Measurements from ENCODE around the gene NRDC.
"Not testable (repeated sequence)": the region's sequence is repeated elsewhere in the genome, so short reads cannot be mapped to it uniquely, and the experiment has no call there.

The NRDC gene

DNA sequence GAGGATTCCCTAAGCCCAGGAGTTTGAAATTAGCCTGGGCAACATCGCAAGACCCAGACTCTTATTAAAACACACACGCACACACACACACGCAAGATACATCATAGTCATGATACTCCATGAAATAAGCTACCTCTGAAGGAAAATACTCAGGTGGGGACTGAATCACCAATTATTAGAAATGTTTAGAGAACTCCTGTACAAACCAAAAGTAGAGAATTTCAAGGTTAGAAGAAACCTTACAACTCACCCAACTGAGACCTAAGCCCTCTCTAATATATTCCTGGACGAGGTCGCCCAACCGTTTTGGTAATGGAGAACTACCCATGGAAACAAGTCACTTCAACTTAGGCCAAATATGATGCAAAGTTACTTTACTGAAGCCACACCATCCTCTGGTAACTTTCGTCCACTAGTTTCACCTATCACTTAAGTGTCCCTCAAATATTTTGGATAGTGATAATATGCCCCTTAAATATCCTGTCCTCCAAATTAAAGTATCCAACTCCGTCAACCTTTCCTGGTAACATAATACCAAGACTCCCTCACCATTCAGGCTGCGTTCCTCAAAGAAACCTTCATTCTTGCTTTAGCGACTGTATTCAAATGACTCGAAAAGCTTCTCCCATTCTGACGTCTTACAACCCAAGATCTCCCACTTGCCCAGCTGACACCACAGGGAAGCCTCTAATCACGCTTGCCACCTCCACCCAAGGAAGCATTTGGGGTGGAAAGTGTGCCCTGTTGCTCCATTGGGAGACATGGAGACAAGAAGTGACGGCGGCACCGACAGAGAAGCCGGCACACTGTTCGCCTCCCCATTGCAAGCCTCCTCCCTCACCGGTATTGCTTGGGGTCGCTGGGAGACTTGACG lies 856 bp downstream of the NRDC start:
- peak; percentile 64 for FAIRE-seq
- TF ChIP-seq POLR2A (IDR thresholded peaks at IDR 0.05; ENCODE audit: low read depth, low read length) (no peak), POLR2AphosphoS5 (IDR thresholded peaks at IDR 0.05; ENCODE audit: low read depth, low read length) (no peak), TAF1 (IDR thresholded peaks at IDR 0.05; ENCODE audit: borderline replicate concordance, low read depth, low read length) (no peak)
- DNase-seq (ENCODE audit: insufficient read length) = no peak

- FAIRE-seq = no peak
- no peak for DNase-seq (ENCODE audit: insufficient read length)
- no peak for TF ChIP-seq TAF1 (IDR thresholded peaks at IDR 0.05; ENCODE audit: borderline replicate concordance, low read depth, low read length)
- TF ChIP-seq POLR2AphosphoS5 (IDR thresholded peaks at IDR 0.05; ENCODE audit: low read depth, low read length) = no peak
- no peak for TF ChIP-seq POLR2A (IDR thresholded peaks at IDR 0.05; ENCODE audit: low read depth, low read length)
These were observed 2.7 kb downstream of the NRDC start for GRCh38 chr1:51875836-51876235.

DNA sequence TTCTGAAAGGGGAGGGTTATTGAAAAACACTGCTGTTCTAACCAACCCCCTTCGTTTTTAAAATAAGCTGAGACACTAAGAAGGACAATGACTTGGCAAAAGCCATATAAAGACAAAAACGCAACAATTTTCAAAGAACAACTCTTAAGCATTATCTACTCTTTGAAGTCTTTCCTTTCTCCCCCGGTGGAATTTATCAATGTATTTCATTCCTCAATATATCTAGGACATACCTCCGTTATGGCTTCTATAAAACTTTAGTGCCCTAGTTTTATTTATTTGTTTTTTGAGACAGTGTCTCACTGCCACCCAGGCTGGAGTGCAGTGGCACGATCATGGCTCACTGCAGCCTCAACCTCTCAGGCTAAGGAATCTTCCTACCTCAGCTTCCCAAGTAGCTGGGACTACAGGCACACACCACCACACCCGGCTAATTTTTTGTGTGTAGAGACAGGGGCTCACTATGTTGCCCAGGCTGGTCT lies 3.2 kb downstream of the NRDC start:
- DNase-seq (ENCODE audit: insufficient read length) (no peak), FAIRE-seq (no peak)
- TF ChIP-seq POLR2A (IDR thresholded peaks at IDR 0.05; ENCODE audit: low read depth, low read length) = no peak
- no peak for TF ChIP-seq POLR2AphosphoS5 (IDR thresholded peaks at IDR 0.05; ENCODE audit: low read depth, low read length)

GRCh38 chr1:51873270-51873669 lies 5.3 kb downstream of the NRDC start:
- FAIRE-seq; DNase-seq (ENCODE audit: insufficient read length): not testable (repeated sequence)

- FAIRE-seq (no peak), DNase-seq (ENCODE audit: insufficient read length) (no peak)
- no peak for TF ChIP-seq TAF1 (IDR thresholded peaks at IDR 0.05; ENCODE audit: borderline replicate concordance, low read depth, low read length)
- TF ChIP-seq POLR2A (IDR thresholded peaks at IDR 0.05; ENCODE audit: low read depth, low read length) = no peak
- no peak for TF ChIP-seq POLR2AphosphoS5 (IDR thresholded peaks at IDR 0.05; ENCODE audit: low read depth, low read length)
These were observed 7.1 kb downstream of the NRDC start for GRCh38 chr1:51871351-51871975.

DNA sequence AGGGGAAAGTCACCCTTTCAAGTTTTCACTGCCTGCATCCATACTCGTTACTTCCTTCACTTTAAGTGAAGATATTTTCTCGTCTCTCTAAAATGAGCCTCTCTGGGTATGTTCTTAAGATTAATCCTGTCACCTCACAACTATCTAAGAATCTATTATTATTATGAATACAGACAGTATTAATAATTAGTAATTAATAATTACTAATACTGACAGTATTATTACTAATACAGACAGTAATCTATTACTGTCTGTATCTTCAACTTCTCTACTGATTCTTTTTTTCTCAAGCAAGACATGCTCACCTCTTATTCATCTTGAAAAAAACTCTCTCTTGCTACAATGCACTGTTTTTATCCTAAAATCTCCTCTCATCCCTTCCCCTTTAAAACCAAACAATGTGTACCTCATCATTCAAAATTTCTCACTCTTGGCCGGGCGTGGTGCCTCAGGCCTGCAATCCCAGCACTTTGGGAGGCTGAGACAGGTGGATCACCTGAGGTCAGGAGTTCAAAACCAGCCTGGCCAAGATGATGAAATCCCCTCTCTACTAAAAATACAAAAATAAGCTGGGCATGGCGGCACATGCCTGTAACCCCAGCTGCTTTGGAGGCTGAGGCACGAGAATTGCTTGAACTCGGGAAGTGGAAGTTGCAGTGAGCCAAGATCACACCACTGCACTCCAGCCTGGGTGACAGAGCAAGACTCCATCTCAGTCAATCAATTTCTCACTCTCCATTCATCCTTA lies 7.8 kb downstream of the NRDC start:
- FAIRE-seq (no peak), DNase-seq (ENCODE audit: insufficient read length) (no peak)
- TF ChIP-seq POLR2A (IDR thresholded peaks at IDR 0.05; ENCODE audit: low read depth, low read length) (no peak), POLR2AphosphoS5 (IDR thresholded peaks at IDR 0.05; ENCODE audit: low read depth, low read length) (no peak), TAF1 (IDR thresholded peaks at IDR 0.05; ENCODE audit: borderline replicate concordance, low read depth, low read length) (no peak)

DNA sequence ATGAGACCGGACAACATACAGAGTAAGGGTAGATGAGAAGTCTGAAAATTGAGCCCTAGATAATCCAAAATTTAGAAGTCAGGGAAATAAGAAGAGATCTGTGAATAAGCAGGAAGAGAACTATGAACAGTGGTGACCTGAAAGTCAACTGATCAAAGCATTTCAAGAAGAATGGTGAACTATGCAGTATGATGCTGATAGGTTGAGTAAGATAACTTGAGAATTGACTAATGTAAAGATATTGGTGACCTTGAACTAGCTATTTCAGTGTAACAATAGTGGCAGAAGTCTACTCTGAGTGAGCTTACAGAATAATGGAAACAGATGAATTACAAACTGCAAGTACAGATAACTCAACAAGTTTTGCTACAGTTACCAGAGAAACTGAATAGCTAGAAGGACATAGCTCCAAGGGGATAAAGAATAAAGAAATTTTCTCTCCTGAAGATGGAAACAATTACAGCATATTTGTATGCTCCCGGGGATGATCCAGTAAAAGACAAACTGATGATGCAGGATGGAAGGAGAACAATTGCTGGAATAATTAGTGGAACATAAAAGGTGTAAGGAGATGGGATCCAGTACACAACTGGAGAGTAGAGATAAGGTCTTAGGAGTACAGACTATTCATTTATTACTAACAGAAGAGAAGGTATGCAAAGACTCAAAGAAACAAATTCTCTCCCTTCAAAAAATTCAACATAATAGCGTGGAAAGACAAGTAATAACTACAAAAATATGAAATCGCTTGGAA lies 10.9 kb downstream of the NRDC start:
- no peak for TF ChIP-seq POLR2AphosphoS5 (IDR thresholded peaks at IDR 0.05; ENCODE audit: low read depth, low read length)
- no peak for TF ChIP-seq POLR2A (IDR thresholded peaks at IDR 0.05; ENCODE audit: low read depth, low read length)
- no peak for TF ChIP-seq TAF1 (IDR thresholded peaks at IDR 0.05; ENCODE audit: borderline replicate concordance, low read depth, low read length)
- FAIRE-seq = no peak
- DNase-seq (ENCODE audit: insufficient read length) = no peak

DNA sequence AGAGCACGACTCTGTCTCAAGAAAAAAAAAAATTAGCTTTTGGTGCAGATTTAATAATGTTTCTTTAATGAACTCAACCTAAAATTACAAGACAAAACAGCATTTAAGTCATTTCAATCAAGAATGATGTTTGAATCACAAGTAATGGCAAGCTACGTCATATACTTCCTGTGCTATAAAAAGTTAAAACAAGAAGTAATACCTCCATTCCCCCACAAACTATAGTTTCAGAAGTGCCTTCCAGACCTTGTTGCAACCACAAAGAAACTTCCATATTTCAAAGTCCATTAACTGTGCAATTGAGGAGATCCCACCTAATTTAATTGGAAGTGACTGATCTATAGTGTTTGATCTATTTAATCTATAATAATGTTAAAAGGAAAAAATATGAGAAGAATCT lies 15.1 kb downstream of the NRDC start:
- TF ChIP-seq POLR2AphosphoS5 (IDR thresholded peaks at IDR 0.05; ENCODE audit: low read depth, low read length) (no peak), POLR2A (IDR thresholded peaks at IDR 0.05; ENCODE audit: low read depth, low read length) (no peak), TAF1 (IDR thresholded peaks at IDR 0.05; ENCODE audit: borderline replicate concordance, low read depth, low read length) (no peak)
- DNase-seq (ENCODE audit: insufficient read length) = no peak
- peak; percentile 46 for FAIRE-seq

DNA sequence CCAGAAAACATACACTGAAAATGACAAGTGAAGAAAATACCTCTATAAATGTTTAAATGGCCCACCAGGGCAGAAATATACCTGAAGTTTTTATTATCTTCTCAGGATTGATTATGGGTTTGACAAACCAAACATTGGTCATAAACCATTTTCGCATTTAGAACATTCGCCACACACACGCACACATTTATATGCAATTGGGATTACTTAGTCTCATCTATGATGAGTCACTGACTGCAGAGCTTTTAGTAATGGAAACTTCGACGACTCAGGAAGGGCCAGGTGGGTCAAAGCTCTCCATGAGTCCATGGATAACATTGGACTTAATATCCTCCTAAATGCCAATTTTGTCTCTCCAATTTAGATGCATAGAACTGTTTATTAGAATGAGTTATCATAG lies 16.9 kb downstream of the NRDC start:
- DNase-seq (ENCODE audit: insufficient read length) (no peak), FAIRE-seq (no peak)
- TF ChIP-seq TAF1 (IDR thresholded peaks at IDR 0.05; ENCODE audit: borderline replicate concordance, low read depth, low read length) (no peak), POLR2AphosphoS5 (IDR thresholded peaks at IDR 0.05; ENCODE audit: low read depth, low read length) (no peak), POLR2A (IDR thresholded peaks at IDR 0.05; ENCODE audit: low read depth, low read length) (no peak)

DNA sequence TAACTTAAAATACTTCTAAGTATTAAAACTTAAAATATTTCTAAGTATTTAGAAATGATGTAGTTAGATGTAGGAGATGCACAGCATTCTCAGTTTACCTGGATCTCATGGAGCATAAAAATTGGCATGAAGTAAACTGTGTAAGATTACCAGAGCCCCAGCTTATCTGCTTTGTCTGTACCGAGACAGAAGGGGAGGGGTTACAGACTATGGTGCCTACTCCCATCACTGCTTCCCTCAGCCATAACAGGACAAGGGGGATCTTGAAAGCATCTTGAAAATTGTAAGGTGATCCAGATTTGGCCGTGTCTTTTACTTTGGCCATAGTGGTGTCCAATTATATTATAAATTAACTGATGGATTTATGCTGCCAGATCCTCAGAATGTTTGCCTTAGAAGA lies 18.8 kb downstream of the NRDC start:
- no peak for TF ChIP-seq POLR2A (IDR thresholded peaks at IDR 0.05; ENCODE audit: low read depth, low read length)
- TF ChIP-seq POLR2AphosphoS5 (IDR thresholded peaks at IDR 0.05; ENCODE audit: low read depth, low read length) = no peak
- no peak for TF ChIP-seq TAF1 (IDR thresholded peaks at IDR 0.05; ENCODE audit: borderline replicate concordance, low read depth, low read length)
- DNase-seq (ENCODE audit: insufficient read length) = no peak
- FAIRE-seq = no peak

DNA sequence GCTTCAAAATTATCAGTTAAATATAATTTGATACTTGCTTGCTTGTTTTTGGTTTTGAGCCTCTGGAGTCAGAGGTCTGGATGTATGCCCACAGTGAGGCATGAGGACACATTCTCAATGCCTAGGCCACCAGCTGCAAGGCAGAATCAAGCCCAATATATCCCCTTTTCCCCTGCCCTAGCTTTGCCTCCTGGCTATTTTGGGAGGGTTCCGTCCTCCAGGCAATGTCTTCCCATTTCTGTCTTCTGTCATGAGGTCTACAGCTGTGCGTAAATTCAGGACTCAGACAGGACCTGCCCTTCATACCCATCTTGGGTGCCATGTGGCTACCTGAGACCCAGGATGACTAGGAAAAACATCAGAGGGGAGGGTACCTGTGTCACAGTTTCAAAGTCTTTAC lies 19.2 kb downstream of the NRDC start:
- TF ChIP-seq POLR2AphosphoS5 (IDR thresholded peaks at IDR 0.05; ENCODE audit: low read depth, low read length) = no peak
- no peak for TF ChIP-seq POLR2A (IDR thresholded peaks at IDR 0.05; ENCODE audit: low read depth, low read length)
- no peak for TF ChIP-seq TAF1 (IDR thresholded peaks at IDR 0.05; ENCODE audit: borderline replicate concordance, low read depth, low read length)
- DNase-seq (ENCODE audit: insufficient read length) (no peak), FAIRE-seq (no peak)

All from GM12892 (cell line).